ENCODE results near the gene IFT80. TPM values are rescaled to one million over a fixed set of nuclear protein-coding genes. Genes with fewer than 3 reads are reported as not detected.

IFT80 gene
- total RNA-seq, 1 donor from 2014 or later = 24.0 TPM

- H3K36me3 ChIP-seq (ENCODE audit: control insufficient read depth, insufficient read depth, low read length) = no peaks in the 10 kb centered on the region
- no peak for TF ChIP-seq CTCF (IDR thresholded peaks at IDR 0.05; ENCODE audit: insufficient read depth, low read length, poor library complexity, severe bottlenecking)
- peaks cover 31% of the 10 kb centered on the region for H3K27me3 ChIP-seq (ENCODE audit: control insufficient read depth, insufficient read depth, low read length)
- DNase-seq (ENCODE audit: low read depth) = no peak
- H3K4me3 ChIP-seq (ENCODE audit: low read depth, low read length) = no peak overlapping the region
These were observed 174.8 kb downstream of the IFT80 start for GRCh38 chr3:160224256-160224655.

GRCh38 chr3:160221019-160221418 is 178.0 kb downstream of the IFT80 start:
- H3K27me3 ChIP-seq (ENCODE audit: control insufficient read depth, insufficient read depth, low read length) = peaks cover 20% of the 10 kb centered on the region
- no peak overlapping the region for H3K4me3 ChIP-seq (ENCODE audit: low read depth, low read length)
- no peaks in the 10 kb centered on the region for H3K36me3 ChIP-seq (ENCODE audit: control insufficient read depth, insufficient read depth, low read length)
- no peak for TF ChIP-seq CTCF (IDR thresholded peaks at IDR 0.05; ENCODE audit: insufficient read depth, low read length, poor library complexity, severe bottlenecking)
- DNase-seq (ENCODE audit: low read depth) = no peak

GRCh38 chr3:160220038-160220437 is 179.0 kb downstream of the IFT80 start:
- H3K36me3 ChIP-seq (ENCODE audit: control insufficient read depth, insufficient read depth, low read length) = no peaks in the 10 kb centered on the region
- H3K4me3 ChIP-seq (ENCODE audit: low read depth, low read length) = no peak overlapping the region
- DNase-seq (ENCODE audit: low read depth) = no peak
- H3K27me3 ChIP-seq (ENCODE audit: control insufficient read depth, insufficient read depth, low read length) = peaks cover 12% of the 10 kb centered on the region
- no peak for TF ChIP-seq CTCF (IDR thresholded peaks at IDR 0.05; ENCODE audit: insufficient read depth, low read length, poor library complexity, severe bottlenecking)

GRCh38 chr3:160218136-160218535 is 180.9 kb downstream of the IFT80 start:
- TF ChIP-seq CTCF (IDR thresholded peaks at IDR 0.05; ENCODE audit: insufficient read depth, low read length, poor library complexity, severe bottlenecking) = no peak
- no peaks in the 10 kb centered on the region for H3K27me3 ChIP-seq (ENCODE audit: control insufficient read depth, insufficient read depth, low read length)
- no peak for DNase-seq (ENCODE audit: low read depth)
- H3K36me3 ChIP-seq (ENCODE audit: control insufficient read depth, insufficient read depth, low read length) = no peaks in the 10 kb centered on the region
- H3K4me3 ChIP-seq (ENCODE audit: low read depth, low read length) = no peak overlapping the region

GRCh38 chr3:160217675-160218074 is 181.3 kb downstream of the IFT80 start:
- no peak for TF ChIP-seq CTCF (IDR thresholded peaks at IDR 0.05; ENCODE audit: insufficient read depth, low read length, poor library complexity, severe bottlenecking)
- H3K27me3 ChIP-seq (ENCODE audit: control insufficient read depth, insufficient read depth, low read length) = no peaks in the 10 kb centered on the region
- no peak for DNase-seq (ENCODE audit: low read depth)
- no peak overlapping the region for H3K4me3 ChIP-seq (ENCODE audit: low read depth, low read length)
- H3K36me3 ChIP-seq (ENCODE audit: control insufficient read depth, insufficient read depth, low read length) = no peaks in the 10 kb centered on the region

- no peak overlapping the region for H3K4me3 ChIP-seq (ENCODE audit: low read depth, low read length)
- TF ChIP-seq CTCF (IDR thresholded peaks at IDR 0.05; ENCODE audit: insufficient read depth, low read length, poor library complexity, severe bottlenecking) = no peak
- no peaks in the 10 kb centered on the region for H3K36me3 ChIP-seq (ENCODE audit: control insufficient read depth, insufficient read depth, low read length)
- no peak for DNase-seq (ENCODE audit: low read depth)
- no peaks in the 10 kb centered on the region for H3K27me3 ChIP-seq (ENCODE audit: control insufficient read depth, insufficient read depth, low read length)
These were observed 185.8 kb downstream of the IFT80 start for GRCh38 chr3:160213191-160213590.
